GDM1 (cell line): Measurements from ENCODE around the gene DLG2.
A peak's percentile ranks its signal among the peaks of the same experiment; 100 is the strongest.
"Not testable (repeated sequence)": the region's sequence is repeated elsewhere in the genome, so short reads cannot be mapped to it uniquely, and the experiment has no call there.

ENCODE experiments used
- DNase-seq: peaks from one replicate; lab custom pipeline; 2025; lab: John Stamatoyannopoulos, UW

Gene DLG2

DNA sequence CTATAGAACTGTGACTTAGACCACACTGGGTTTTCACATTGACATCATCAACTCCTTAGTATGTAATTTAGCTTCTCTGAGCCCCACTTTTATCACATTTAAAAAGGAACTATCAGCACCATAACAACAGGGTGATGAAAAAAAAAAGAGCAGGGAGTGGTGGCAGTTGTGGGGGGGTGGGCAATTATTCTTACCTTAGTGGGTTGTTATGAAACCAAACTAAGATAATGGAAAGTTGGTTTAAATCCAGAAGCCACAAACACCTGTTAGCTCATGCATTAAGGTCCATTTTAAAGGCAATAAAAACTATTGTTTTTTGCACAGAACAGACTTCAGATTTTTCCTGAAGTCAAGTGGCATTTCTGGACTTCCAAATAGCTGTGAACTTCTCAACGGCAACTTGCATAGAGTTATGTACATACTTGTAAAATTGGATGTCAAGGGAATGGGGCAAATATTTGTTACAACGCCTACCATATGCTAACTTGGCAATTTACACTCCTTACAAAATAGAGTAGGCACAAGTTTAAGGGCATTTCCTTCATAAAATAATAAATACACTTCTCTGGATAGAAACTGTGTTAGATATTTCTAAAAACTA, 793.6 kb downstream of the DLG2 start:
- no peak for DNase-seq

DNA sequence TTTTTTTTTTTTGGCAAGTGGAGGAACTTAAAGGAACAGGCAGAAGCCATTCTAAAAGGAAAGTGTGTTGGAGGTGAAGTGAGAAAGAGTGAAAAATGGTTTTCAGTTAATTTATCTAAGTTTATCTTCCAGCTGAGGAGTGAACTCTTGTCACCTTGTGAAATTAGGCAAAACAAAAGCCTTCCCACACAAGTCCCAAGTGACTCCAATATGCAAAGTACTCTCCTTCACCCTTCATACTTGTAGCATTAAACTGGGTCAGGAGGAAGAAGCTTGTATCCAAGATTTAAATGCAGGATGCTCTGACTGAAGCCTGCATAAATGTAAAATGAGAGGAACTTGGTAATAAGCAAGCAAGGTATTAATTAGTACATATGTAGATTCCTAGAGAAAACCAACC, 796.8 kb downstream of the DLG2 start:
- DNase-seq = no peak

DNA sequence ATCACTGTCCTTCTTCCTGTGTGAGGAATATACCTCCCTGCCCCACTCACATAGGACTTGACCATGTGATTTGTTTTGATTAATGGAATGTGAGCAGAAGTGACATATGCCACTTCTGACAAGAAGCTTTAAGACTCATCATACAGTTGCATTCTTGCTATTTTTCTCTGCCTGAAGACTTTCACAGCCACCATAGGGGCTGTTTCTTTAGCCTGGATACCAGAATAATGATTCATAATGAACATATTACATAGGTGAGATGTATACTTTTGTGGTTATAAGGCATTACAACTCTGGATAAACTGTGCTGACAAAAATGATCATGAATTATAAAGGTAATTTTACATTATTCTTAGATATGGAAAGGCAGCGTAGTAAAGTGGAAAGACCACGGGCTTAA, 798.0 kb downstream of the DLG2 start:
- DNase-seq = no peak

DNA sequence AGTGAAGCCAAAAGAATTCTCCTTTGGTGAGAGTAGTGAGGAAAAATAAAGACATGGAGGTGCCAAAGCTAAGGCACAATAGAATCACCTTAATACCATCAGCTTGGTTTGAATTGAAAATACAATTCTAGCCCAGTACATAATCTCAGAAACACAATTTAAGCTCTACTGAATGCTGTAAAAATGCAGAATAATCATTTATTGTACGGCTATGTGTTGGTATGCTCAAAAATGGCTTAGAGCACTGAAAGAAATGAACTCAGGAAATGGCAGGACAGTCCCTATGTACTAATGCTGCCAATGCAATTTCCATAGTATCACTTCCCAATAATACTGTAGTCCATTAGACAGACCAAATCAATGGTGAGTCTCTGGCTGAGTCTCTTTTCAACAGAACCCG, 798.5 kb downstream of the DLG2 start:
- no peak for DNase-seq

DNA sequence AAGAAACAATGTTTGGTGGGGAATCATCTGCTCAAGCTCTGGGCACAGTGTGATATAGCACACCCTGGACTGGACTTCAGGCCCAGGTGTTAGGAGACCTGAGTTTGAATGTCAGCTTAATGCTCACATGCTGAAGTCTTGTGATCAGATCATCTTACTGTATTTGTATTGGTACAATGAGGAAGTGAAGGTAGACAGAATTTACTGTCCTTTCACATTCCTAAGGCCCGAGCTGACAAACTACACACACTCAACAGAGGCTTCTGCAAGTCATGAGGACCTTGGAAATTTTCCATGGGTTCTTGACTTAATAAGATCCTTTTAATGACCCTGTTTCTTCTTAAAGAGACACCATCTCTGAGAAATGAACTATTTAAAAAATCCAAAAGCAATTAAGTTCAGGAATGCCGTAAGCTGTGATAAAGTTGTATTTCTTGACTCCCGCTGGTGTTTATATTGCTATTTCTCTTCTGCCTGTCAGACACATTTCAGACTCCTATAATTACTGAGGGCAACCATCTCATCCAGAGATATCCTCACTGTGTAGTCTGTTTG, 802.0 kb downstream of the DLG2 start:
- no peak for DNase-seq

DNA sequence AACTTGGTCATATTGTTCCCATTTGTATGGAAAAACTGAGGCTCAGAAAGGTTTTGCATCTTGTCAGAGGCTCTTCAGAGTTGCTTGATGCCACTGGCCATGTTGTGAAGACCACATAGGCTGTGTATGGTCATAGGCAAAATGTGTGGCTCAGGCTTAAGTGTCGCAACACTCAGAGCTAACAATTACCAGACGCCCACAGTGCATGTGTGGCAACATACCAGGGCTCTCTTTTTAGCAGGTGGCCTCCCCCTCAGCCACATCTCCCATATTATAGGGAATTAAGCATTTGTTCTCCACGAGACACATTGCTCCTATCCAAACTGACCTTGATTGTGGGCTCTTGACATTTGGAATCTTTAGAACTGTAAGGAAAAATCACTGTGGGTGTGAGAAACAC, 802.5 kb downstream of the DLG2 start:
- DNase-seq = no peak

DNA sequence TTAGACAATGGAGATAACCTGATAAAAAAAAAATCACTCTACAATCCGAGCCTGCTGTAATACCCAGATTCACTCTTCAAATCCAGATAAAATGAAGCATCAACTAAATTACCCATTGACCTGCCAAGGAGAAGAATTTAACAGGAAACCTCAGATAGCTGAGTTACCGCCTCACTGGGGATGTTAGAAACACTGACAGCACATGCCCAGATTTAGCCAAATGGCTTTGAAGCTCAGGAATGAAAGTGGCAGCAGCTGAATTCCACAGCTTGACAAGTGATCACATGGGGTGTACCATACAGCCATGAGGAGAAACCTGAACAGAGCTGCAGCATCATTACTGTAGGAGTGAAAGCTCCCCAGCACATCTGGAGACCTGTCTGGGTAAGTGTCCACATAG, 807.6 kb downstream of the DLG2 start:
- no peak for DNase-seq

DNA sequence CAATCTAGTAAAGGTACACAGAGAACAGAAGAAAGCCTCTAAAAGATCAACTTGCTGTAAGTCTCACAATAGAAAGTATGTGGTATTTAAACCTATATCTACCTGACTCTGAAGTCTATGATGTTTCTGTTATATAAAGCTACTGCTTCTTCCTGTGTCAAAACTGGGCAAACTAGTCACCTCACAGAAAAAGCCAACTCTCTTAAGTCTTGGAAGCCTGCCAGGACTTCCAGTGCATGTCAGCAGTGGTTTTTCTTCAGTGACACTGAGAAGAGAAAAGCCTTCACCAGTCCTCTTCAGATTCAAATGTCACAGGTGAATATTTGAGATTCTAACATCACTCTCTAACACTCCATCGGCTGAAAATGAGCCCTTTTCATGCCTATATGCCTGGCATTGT, 808.0 kb downstream of the DLG2 start:
- DNase-seq = no peak

DNA sequence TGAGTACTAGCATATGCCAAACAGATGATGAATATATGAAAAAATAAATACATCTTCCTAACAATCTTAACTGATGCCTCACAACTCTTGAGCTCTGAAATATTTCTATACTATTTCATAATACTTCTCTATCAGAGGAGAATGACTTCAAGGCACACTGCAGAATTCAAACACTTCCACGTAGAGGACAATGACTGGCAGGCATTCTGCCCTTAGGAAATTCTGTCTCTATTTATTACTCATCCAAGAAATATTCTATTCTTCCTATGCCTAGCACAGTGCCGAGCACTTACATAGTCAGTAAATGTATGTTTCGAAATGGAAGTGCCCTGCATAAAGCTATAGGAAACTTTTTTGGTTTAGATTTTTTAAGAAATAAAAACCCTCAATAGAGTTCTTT, 809.1 kb downstream of the DLG2 start:
- no peak for DNase-seq

DNA sequence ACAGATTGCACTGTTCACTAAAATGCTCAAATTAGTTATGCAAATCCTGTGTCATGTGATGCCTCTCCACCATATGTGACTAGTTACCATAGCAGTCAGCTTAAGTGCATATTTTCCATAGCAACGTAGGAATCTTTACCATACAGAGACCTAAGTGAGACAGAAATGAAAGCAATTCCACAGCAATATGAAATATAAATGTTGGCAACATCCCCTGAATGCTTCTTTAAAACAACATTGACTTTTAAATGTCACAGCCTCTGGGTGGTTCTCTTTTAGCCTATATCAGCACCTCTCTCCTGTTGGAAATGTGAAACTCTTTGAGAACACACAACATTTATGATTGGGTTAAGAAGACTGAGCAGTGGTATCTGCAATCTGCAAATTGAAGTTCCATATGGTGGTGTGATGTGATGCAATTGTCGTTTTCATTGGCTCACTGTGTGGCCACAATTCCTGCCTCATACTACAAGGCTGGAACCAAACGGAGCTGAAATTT, 814.6 kb downstream of the DLG2 start:
- no peak for DNase-seq

DNA sequence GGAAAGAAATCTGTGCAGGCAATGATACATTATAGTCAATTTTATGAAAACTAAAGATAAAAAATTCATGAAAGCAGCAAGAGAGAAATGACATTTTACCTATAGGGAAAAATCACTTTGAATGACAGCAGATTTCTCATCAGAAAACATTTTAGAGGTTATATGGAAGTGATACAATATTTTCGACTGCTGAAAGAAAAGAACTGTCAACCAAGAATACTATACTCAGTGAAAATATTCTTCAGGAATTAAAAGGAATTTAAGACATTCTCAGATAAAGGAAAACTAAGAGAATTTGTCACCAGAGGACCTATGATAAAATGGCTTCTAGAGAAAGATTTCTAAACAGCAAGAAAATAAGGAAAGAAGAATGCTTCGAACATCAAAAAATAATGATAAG, 820.8 kb downstream of the DLG2 start:
- no peak for DNase-seq

DNA sequence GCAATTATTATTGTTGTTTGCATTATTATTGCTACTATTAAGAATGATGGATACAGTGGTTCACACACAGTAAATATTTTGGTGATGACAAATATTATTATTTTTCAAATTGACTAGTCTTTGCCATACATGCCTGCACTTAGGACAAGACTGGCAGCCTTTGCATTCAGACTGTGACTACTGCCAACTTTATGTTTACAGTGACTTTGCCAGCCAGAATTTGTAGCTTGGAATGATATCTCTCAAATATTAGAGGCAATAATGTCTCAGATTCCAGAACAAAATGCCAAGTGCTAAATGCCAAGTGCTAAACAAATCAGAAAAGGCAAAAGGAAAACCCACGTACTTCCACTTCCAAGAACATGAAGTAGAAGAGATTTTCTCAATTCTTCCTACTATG, 823.1 kb downstream of the DLG2 start:
- DNase-seq = no peak

DNA sequence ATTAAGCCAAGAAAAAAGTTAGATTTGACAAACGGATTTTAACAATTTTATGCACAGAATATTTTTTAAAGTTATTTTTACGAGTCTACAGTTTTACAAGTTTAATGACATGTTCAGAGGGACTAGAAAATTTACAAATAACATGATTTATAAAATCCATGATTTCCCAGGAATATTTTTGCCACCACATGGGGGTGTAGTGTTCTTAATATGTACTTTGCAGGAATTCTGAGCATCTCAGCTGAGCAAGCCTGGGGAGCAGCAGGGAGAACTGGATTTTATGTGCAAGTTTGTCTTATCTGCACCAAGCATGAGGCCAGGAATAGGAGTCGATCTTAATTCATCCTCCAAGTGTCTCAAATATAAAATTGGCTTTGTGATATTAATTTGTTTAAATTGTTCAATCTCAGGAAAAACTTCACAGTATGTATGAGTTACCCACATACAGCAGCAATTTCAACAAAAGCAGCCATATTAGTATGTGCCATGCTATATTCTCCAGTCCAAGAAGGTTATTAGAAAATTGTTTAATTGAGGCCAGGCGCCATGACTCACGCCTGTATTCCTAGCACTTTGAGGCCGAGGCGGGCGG, 826.3 kb downstream of the DLG2 start:
- DNase-seq = no peak

DNA sequence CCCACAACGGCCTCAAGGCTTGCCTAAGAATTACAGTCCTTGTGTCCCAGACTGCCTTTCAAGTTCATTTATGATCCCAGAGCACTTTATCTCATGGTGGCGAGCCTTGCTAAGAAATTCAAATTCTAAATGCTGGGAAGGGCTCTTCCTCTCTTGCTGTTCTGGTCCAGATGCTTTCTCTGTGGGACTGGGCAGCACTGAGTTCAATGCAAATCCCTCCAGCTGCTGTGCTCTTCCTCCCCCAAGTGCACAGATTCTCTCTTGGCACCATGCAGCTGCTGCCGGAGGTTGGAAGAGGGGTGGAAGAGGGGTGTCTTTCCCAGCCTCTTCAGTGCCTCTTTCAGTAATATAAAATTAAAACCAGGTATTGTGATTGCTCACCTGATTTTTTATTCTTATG, 828.0 kb downstream of the DLG2 start:
- DNase-seq = no peak

DNA sequence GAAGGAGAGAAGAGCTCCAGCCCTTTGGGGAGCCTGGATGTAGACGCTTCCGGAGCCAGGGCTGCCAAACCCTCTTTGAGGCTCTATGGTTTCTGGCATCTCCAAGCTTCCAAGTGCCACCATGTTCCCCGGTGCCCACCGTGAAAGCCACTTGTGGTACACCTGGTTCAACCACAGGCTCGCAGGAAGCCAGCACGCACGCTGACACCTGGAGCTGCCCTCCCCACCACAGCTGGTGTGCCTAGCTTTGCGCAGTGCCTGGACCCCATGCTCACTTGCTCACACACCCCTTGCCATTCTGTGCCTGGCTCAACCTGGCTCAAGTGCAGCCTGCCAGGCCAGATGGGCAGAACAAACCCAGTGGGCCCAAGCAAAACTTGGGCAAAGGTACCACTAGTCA, 831.4 kb downstream of the DLG2 start:
- DNase-seq = no peak

DNA sequence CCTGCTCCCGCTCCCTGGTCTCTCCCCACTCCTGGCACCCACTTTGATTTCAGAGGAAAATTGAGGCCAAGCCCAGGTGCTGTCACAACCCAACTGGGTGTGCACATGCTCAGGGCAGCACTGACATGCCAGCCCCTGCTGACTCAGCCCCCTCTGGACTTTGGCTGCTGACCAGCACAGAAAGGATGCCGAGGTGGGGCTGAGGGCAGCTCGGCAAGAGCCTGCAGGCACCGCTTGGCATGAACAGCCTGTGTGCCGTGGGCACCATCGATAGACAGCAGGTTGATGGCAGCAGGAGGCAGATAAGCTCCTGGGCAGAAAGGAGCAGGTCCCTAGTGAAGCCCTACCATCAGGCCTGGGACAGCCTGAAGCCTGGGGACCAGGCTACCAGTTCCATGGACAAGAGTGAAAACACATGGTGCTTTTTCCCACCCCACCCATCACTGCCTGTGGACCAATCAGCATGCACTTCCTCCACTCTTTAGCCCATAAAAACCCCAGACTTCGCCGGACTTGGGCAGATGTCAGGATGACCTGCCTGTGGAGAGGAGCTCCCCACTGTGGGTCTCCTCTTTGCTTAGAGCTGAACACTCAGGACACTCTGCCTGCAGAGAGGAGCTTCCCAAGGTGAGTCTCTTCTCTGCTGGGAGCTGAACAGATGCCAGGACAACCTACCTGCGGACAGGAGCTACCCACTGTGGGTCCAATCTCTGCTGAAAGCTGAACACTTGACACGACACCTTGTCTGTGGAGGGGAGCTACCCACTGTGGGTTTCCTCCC, 832.3 kb downstream of the DLG2 start:
- DNase-seq = no peak

DNA sequence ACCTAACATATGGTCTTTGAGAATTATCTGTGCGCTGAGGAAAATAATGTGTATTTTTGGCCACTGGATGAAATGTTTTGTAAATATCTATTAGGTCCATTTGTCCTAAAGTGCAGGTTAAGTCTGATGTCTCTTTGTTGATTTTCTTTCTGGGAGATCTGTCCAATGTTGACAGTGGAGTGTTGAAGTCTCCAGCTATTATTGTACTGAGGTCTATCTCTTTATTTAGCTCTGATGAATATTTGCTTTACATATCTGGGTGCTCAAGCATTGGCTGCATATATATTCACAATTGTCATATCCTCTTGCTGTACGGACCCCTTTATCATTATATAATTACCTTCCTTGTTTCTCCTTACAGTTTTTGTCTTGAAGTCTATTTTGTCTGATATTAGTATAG, 833.8 kb downstream of the DLG2 start:
- no peak for DNase-seq

DNA sequence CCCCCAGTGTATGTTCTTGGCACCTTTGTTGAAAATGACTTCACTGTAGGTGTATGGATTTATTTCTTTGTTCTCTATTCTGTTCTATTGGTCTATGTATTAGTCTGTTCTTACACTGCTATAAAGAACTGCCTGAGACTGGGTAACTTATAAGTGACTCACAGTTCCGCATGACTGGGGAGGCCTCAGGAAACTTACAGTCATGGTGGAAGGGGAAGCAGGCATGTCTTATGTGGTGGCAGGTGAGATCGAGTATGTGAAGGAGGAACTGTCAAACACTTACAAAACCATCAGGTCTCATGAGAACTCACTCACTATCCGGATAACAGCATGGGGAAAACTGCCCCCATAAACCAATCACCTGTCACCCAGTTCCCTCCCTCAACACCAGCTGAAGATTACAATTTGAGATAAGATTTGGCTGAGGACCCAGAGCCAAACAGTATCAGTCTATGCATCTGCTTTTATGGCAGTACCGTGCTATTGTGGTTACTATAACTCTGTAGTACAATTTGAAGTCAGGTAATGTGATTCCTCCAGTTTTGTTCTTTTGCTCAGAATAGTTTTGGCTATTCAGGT, 836.2 kb downstream of the DLG2 start:
- no peak for DNase-seq

DNA sequence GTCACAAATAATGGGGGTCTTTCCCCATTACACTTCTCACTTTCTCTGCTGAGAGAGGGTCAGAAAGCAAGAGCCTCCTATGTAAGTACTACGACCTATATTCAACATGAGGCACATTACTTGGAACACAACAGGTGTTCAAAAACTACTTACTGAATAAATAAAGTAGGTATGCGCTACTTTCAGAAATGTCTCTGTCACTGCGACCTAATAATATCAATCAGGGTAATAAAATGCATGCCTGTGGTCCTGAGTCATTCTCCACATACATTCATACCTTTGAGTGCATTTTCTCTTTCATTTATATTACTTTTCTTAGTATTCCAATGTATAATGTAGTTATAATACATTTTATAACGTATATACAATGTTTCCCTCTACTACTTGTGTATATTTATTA, 838.9 kb downstream of the DLG2 start:
- DNase-seq = no peak

DNA sequence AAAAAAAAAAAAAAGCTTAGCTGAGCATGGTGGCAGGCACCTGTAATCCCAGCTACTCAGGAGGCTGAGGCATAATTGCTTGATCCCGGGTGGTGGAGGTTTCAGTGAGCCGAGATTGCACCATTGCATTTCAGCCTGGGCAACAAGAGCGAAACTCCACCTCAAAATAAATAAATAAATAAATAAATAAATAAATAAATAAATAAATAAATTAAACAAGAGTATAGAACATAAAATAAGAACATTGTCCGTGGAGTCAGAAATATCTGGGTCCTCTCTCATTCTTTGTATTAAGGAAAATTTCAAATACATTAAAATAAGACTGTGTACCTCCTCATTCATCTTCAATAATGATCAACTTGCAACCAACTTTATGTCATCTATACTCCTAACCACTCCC, 843.0 kb downstream of the DLG2 start:
- DNase-seq = not testable (repeated sequence)

DNA sequence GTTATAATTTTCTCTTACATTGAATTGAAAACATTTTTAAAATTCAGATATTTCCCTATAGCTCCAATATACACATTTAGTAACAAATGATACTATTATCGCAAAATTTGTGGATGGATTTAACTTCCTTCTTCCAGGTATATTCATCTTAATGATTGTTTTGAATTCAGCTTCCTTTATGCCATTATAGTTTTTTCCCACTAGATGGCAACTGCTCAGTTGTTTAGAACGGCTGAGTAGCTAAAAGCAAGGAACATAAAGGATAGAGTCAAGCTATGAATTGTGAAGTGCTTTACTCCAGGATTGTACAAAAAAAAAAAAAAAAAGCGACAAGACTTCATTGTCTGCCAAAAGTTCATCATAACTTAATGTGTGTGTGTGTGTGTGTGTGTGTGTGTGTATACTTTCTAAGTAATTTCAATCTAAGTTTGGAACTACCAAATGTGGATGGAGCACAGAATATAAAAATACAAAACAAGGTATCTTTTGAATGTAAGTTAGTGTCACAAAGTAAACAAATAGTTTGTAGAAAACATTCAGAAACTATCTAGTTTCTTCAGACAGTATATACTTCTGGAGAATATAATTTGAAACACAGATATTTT, 846.4 kb downstream of the DLG2 start:
- DNase-seq = peak; percentile 5

DNA sequence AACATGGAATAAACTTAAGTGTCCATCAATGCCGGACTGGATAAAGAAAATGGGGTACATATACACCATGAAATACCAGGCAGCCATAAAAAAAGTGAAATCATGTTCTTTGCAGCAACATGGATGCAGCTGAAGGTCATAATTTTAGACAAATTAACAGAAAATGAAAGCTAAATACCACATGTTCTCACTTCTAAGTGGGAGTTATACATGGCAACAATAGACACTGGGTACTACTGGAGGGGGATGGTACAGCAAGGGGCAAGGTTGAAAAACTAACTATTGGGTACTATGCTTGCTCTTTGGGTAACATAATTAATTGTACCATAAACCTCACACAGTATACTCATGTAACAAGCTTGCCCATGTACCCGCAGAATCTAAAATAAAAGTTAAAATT, 851.6 kb downstream of the DLG2 start:
- no peak for DNase-seq
